ENCODE measurements around the gene PBX1. TPM values are rescaled to one million over a fixed set of nuclear protein-coding genes. Genes with fewer than 3 reads are reported as not detected.
A peak's percentile ranks its signal among the peaks of the same experiment; 100 is the strongest.

Gene PBX1
- total RNA-seq, 4 donors from 2014 or later, result 89.6 to 138 (median 112) TPM

GRCh38 chr1:164635059-164635802 lies 76.2 kb downstream of the PBX1 start:
- Histone ChIP-seq H3K4me1 (peaks cover 73 to 99% (median 97%) of the 10 kb centered on the region in 4 donors), H3K9me3 (no peaks in the 10 kb centered on the region), H3K27me3 (no peaks in the 10 kb centered on the region), H3K27ac (replicated peaks in 1 of 4) (peak overlapping the region; percentile 72 to 81 (median 80)), H3K36me3 (no peaks in the 10 kb centered on the region), H3K4me3 (no peak overlapping the region)
- intact Hi-C loops (cut with DNase I), result loop anchor here (5.0 kb wide), 1 partner anchor 137 kb away; no protein-coding TSS in a partner anchor
- 66% methylated on average over 22 of the region's 22 CpGs for WGBS
- DNase-seq (ENCODE audit: extremely low spot score), result no peak
- TF ChIP-seq EP300 (IDR thresholded peaks at IDR 0.05), result no peak
- no peak for TF ChIP-seq POLR2AphosphoS5 (IDR thresholded peaks at IDR 0.05)
- no peak for TF ChIP-seq CTCF (IDR thresholded peaks at IDR 0.05)
- no peak for TF ChIP-seq POLR2A (IDR thresholded peaks at IDR 0.05; ENCODE audit: low read depth)

- Histone ChIP-seq H3K27ac (replicated peaks in 1 of 4) (peak overlapping the region; percentile 72 to 81 (median 80)), H3K4me3 (no peak overlapping the region), H3K4me1 (peaks cover 77 to 99% (median 97%) of the 10 kb centered on the region in 4 donors), H3K27me3 (no peaks in the 10 kb centered on the region), H3K36me3 (no peaks in the 10 kb centered on the region), H3K9me3 (no peaks in the 10 kb centered on the region)
- TF ChIP-seq CTCF (IDR thresholded peaks at IDR 0.05), result no peak
- TF ChIP-seq POLR2AphosphoS5 (IDR thresholded peaks at IDR 0.05), result peak; percentile 12 to 31
- 59% methylated on average over 5 of the region's 5 CpGs for WGBS
- no peak for DNase-seq (ENCODE audit: extremely low spot score)
- intact Hi-C loops (cut with DNase I), result loop anchor here (5.0 kb wide), 1 partner anchor 136 kb away; no protein-coding TSS in a partner anchor
These were observed 77.1 kb downstream of the PBX1 start for GRCh38 chr1:164635803-164636731.

- H3K36me3 ChIP-seq, result no peaks in the 10 kb centered on the region
- DNase-seq (ENCODE audit: extremely low spot score), result no peak
- no peaks in the 10 kb centered on the region for H3K9me3 ChIP-seq
- no peaks in the 10 kb centered on the region for H3K27me3 ChIP-seq
- H3K4me3 ChIP-seq, result no peak overlapping the region
- H3K27ac ChIP-seq (replicated peaks in 1 of 4), result peak overlapping the region; percentile 72 to 81 (median 80)
- intact Hi-C loops (cut with DNase I), result loop anchor here (5.0 kb wide), 1 partner anchor 136 kb away; no protein-coding TSS in a partner anchor
- no peak for TF ChIP-seq POLR2A (IDR thresholded peaks at IDR 0.05; ENCODE audit: low read depth)
- WGBS, result 81% methylated on average over 3 of the region's 3 CpGs
- H3K4me1 ChIP-seq, result peaks cover 77 to 99% (median 97%) of the 10 kb centered on the region in 4 donors
These were observed 77.8 kb downstream of the PBX1 start for GRCh38 chr1:164636757-164637156.

- Histone ChIP-seq H3K4me1 (peaks cover 72 to 100% (median 96%) of the 10 kb centered on the region in 4 donors), H3K27ac (replicated peaks in 1 of 4) (peak overlapping the region; percentile 72 to 81 (median 80)), H3K9me3 (no peaks in the 10 kb centered on the region), H3K36me3 (no peaks in the 10 kb centered on the region), H3K4me3 (no peak overlapping the region), H3K27me3 (no peaks in the 10 kb centered on the region)
- no peak for DNase-seq (ENCODE audit: extremely low spot score)
- intact Hi-C loops (cut with DNase I), result loop anchor here (5.0 kb wide), 1 partner anchor 135 kb away; no protein-coding TSS in a partner anchor
- 58% methylated on average over 13 of the region's 13 CpGs for WGBS
- peak in 1 of 2 donors; percentile 70 for TF ChIP-seq POLR2AphosphoS5 (IDR thresholded peaks at IDR 0.05)
- TF ChIP-seq CTCF (IDR thresholded peaks at IDR 0.05), result no peak
These were observed 78.7 kb downstream of the PBX1 start for GRCh38 chr1:164637461-164638375.
